ENCODE measurements around the gene KIF11.
"Not testable (repeated sequence)": the region's sequence is repeated elsewhere in the genome, so short reads cannot be mapped to it uniquely, and the experiment has no call there.

KIF11 gene

GRCh38 chr10:92590623-92591549 is 2.0 kb upstream of the KIF11 start:
- DNase-seq (ENCODE audit: low spot score) = no peak

GRCh38 chr10:92591550-92592022 is 1.3 kb upstream of the KIF11 start:
- DNase-seq (ENCODE audit: low spot score) = peak; percentile 56

- no peak for DNase-seq (ENCODE audit: low spot score)
Observed at GRCh38 chr10:92593619-92594588, 974 bp downstream of the KIF11 start.

- DNase-seq (ENCODE audit: low spot score) = no peak
Observed at GRCh38 chr10:92595505-92595904, 2.6 kb downstream of the KIF11 start.

GRCh38 chr10:92598321-92598720 is 5.4 kb downstream of the KIF11 start:
- no peak for DNase-seq (ENCODE audit: low spot score)

GRCh38 chr10:92604841-92605240 is 11.9 kb downstream of the KIF11 start:
- no peak for DNase-seq (ENCODE audit: low spot score)

- DNase-seq (ENCODE audit: low spot score) = no peak
Observed at GRCh38 chr10:92615515-92615914, 22.6 kb downstream of the KIF11 start.

- no peak for DNase-seq (ENCODE audit: low spot score)
Observed at GRCh38 chr10:92619368-92619767, 26.4 kb downstream of the KIF11 start.

- DNase-seq (ENCODE audit: low spot score) = no peak
Observed at GRCh38 chr10:92627845-92628480, 35.0 kb downstream of the KIF11 start.

GRCh38 chr10:92629945-92630344 is 37.0 kb downstream of the KIF11 start:
- DNase-seq (ENCODE audit: low spot score) = no peak

GRCh38 chr10:92638037-92638436 is 45.1 kb downstream of the KIF11 start:
- no peak for DNase-seq (ENCODE audit: low spot score)

- no peak for DNase-seq (ENCODE audit: low spot score)
Observed at GRCh38 chr10:92640107-92640506, 47.2 kb downstream of the KIF11 start.

- DNase-seq (ENCODE audit: low spot score) = no peak
Observed at GRCh38 chr10:92641492-92641891, 48.6 kb downstream of the KIF11 start.

- no peak for DNase-seq (ENCODE audit: low spot score)
Observed at GRCh38 chr10:92644921-92645320, 52.0 kb downstream of the KIF11 start.

- DNase-seq (ENCODE audit: low spot score) = not testable (repeated sequence)
Observed at GRCh38 chr10:92650864-92651263, 57.9 kb downstream of the KIF11 start.

GRCh38 chr10:92655426-92655825 is 62.5 kb downstream of the KIF11 start:
- no peak for DNase-seq (ENCODE audit: low spot score)

GRCh38 chr10:92656266-92656961 is 63.5 kb downstream of the KIF11 start:
- DNase-seq (ENCODE audit: low spot score) = no peak

- no peak for DNase-seq (ENCODE audit: low spot score)
Observed at GRCh38 chr10:92657024-92657423, 64.1 kb downstream of the KIF11 start.

GRCh38 chr10:92662848-92663247 is 69.9 kb downstream of the KIF11 start:
- no peak for DNase-seq (ENCODE audit: low spot score)

- DNase-seq (ENCODE audit: low spot score) = no peak
Observed at GRCh38 chr10:92664322-92664721, 71.4 kb downstream of the KIF11 start.

- no peak for DNase-seq (ENCODE audit: low spot score)
Observed at GRCh38 chr10:92667078-92667477, 74.1 kb downstream of the KIF11 start.

Data from HuH-7.5 (cell line).